Testis (tissue), 2 donors: ENCODE results near the gene SMYD5.

Source experiments
- POLR2A ChIP-seq: fragments of 450-650 bp; IDR thresholded peaks from one replicate; pipeline ENCODE4 v1.6.1; 2017; ENCODE audit warnings: antibody characterized with exemption, mild to moderate bottlenecking, moderate library complexity
- TF ChIP-seq, protein P1 (sequence below), 3 experiments: fragments of 450-650 bp in 2 of 3; fragments of 200-600 bp in 1 of 3; sonication (generic) in 1 of 3; IDR thresholded peaks; one replicate each; pipeline ENCODE4 v1.5.1; 2016 to 2019; ENCODE audit warnings: antibody characterized with exemption in 3 of 3, mild to moderate bottlenecking in 2 of 3, moderate library complexity in 1 of 3

DNA sequence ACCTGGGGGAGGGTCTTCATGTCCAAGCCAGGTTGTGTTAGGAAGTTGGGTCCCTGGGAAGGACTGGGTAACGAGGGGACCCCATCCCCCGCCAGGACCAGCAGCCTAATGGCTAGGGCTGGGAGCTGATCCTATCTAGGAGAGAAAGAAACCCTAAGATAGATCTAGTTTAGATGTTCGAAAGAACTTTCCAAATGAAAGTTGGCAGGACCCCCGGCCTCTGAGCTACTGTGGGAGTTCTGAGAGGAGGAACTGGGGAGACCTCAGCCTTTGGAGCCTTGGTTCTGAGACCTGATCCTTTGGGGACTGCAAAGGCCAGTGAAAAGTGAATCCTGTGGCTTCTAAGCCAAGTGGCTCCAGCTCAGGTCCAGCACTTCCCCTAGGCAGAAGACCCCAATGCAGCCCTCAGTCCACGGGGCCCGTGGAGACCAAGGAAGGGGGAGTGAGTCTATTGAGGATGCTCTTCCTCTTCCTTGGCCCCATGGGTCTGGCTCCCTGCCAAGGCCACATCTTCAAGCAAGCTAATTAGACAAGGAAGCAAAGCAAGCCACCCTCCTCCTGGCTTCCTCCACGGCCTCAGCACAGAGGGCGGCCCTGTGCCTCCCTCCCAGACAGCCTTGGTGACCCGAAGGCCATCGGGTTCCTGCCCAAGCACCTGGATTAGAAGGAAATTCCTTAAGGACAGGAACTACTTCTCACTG, 43.5 kb downstream of the SMYD5 start:
- TF ChIP-seq, protein P1, sequence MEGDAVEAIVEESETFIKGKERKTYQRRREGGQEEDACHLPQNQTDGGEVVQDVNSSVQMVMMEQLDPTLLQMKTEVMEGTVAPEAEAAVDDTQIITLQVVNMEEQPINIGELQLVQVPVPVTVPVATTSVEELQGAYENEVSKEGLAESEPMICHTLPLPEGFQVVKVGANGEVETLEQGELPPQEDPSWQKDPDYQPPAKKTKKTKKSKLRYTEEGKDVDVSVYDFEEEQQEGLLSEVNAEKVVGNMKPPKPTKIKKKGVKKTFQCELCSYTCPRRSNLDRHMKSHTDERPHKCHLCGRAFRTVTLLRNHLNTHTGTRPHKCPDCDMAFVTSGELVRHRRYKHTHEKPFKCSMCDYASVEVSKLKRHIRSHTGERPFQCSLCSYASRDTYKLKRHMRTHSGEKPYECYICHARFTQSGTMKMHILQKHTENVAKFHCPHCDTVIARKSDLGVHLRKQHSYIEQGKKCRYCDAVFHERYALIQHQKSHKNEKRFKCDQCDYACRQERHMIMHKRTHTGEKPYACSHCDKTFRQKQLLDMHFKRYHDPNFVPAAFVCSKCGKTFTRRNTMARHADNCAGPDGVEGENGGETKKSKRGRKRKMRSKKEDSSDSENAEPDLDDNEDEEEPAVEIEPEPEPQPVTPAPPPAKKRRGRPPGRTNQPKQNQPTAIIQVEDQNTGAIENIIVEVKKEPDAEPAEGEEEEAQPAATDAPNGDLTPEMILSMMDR (IDR thresholded peaks at IDR 0.05): no peak
- no peak for TF ChIP-seq POLR2A
